GM19025 (cell line): ENCODE results near the gene TUT1.
A peak's percentile ranks its signal among the peaks of the same experiment; 100 is the strongest.
"Not testable (repeated sequence)": the region's sequence is repeated elsewhere in the genome, so short reads cannot be mapped to it uniquely, and the experiment has no call there.

Experiments
- ATAC-seq: cut with Tn5 transposase; IDR thresholded peaks from one replicate; pipeline ENCODE4 v1.9.1; 2021; ENCODE audit warnings: mild to moderate bottlenecking, low read depth, moderate library complexity; ENCODE audit not compliant: unreplicated experiment

TUT1 gene

GRCh38 chr11:62578541-62578940 is 12.8 kb downstream of the TUT1 start:
- ATAC-seq = no peak

GRCh38 chr11:62577046-62577714 is 14.1 kb downstream of the TUT1 start:
- ATAC-seq = no peak

GRCh38 chr11:62575837-62576236 is 15.5 kb downstream of the TUT1 start:
- no peak for ATAC-seq

DNA sequence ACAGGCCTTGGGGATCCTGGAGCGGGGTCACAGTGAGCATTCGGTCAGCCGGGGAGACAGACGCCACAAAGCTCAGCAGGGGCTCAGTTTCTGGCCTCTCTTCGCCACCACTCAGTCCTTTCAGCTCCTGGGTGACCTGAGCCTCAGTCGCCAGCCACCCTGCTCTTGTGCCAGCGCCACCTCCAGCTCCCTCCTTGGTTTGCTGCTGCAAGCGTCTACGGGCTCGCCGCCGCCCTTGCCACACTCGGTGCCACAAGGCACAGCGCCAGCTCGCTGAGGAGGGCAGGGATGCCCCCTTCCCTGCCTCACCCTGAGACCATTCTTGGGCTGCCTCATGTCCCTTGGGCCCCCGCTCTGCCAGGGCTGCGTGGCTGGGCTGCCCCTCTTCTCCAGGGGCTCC is 16.2 kb downstream of the TUT1 start:
- ATAC-seq = no peak

DNA sequence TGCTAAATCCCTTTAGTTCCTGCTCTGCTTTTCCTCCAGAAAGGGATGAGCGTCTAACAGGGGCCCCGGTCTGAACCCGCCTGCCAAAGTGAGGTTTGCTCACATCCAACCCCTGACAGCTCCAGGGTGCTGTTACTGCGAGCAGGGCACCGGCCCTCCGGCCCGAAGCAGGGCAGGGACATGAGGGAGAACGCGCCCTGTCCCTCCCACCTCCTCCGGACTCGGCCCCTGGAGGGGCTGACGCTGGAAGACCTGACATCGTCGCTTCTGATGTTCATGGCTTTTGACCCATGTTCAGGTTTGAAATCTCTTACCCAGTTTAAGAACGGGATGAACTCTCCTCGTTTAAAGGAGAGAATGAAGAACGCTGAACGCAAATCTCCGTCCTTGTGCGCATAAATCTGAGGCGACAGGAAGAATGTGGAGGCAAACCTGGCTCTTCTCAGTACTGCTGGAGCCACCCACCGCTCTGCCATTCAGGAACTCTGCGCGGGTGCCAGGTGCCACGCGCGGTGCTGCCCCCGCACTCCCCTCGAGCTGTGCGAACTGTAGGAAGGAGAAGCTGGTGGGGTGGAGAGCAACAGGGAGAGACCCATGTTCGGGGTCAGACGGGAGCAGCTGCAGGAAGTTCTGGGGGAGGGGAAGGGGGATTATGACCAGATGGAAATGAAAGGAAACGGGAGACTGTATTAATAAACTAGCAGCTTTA is 16.8 kb downstream of the TUT1 start:
- peak; percentile 6 for ATAC-seq

GRCh38 chr11:62573592-62574362 is 17.5 kb downstream of the TUT1 start, which contains the start of gene EEF1G:
Gene EEF1G, minus strand, starts transcription at chr11:62573891. Its CDS starts 49 bp downstream, at chr11:62573842.
- ATAC-seq = peak; percentile 88

- ATAC-seq = no peak
Measured at GRCh38 chr11:62573006-62573591, 18.2 kb downstream of the TUT1 start.

DNA sequence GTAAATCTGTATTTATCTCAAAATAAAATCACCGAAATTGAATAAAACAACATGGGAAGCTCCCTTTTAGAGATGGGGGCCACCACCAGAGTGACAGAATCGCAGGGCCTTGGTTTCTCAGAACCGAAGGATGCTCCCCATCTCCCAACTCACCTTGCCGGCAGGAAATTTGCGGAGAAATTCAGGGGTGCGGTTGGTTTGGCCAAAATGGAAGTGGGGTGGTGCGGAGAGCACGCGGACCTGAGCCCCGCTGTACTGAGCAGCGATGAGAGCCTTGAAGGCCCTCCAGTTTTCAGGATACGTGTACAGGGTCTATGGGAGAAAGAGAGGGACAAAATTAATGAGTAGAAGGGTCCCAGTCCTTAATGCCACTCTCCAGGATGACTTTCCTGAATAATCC is 18.9 kb downstream of the TUT1 start:
- no peak for ATAC-seq

DNA sequence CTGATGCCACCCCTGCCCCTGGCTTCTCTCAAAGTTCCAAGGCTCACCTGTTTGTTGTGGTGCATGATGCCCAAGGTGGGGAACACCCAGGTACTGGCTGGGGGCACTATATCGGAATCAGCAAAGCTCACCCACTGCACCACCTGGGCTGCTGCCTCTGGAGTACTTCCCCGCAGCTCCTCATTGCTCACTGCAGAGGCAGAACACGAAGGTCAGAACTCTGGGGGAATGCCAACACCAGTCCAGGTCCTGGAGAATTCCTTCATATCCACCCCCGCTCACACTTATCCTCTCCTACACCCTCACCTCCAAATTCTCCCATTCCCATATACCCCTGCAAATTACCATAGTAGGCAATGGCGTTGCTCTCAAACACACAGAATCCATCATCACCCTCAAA is 19.8 kb downstream of the TUT1 start:
- not testable (repeated sequence) for ATAC-seq

DNA sequence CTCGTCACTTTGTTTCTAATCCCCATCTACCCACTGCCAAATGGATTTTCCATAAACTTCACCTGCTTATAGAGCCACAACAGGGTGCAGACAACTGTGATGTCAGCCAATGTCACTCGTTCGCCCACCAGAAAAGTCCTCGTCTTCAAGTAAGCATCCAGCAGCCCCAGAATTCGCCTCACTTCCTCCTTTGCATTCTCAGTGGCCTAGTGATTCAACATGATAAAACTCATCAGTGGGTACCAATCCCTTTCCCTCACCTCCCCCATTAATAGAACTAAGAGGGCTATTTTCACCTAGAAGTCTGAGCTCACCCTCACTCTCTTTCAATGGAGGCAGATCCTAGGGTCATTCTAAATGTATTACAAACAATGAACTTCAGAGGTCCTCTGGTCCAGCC is 20.4 kb downstream of the TUT1 start:
- not testable (repeated sequence) for ATAC-seq

GRCh38 chr11:62569611-62570010 is 21.7 kb downstream of the TUT1 start:
- no peak for ATAC-seq

DNA sequence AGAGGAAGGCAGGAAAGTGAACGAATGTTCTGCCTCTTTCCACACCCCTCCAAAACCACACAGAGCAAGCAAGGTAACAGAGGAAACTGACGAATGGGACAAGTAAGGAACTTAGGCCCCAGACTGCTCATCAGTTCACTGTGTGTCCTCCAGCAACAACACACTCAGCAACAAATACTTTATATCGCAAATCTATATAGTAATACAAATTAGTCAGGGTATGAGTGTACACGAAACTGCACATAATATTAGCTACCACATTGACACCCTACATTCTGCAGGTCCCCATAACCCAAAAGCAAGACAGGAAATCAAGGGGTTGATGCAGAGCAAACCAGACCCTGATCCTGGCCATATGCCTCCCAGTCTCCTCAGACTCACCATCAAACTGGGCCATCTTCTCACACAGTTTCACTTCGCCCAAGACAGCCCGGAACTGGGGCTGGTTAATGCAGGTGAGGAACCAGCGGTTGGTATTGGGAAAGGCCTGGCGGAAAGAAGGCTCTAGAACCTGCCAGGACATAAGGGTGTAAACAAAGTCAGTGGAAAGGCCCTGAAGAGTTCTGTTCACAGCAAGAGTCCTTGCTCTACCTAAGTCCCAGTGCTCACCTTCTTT is 24.2 kb downstream of the TUT1 start:
- no peak for ATAC-seq

GRCh38 chr11:62566247-62566646 is 25.1 kb downstream of the TUT1 start:
- no peak for ATAC-seq

DNA sequence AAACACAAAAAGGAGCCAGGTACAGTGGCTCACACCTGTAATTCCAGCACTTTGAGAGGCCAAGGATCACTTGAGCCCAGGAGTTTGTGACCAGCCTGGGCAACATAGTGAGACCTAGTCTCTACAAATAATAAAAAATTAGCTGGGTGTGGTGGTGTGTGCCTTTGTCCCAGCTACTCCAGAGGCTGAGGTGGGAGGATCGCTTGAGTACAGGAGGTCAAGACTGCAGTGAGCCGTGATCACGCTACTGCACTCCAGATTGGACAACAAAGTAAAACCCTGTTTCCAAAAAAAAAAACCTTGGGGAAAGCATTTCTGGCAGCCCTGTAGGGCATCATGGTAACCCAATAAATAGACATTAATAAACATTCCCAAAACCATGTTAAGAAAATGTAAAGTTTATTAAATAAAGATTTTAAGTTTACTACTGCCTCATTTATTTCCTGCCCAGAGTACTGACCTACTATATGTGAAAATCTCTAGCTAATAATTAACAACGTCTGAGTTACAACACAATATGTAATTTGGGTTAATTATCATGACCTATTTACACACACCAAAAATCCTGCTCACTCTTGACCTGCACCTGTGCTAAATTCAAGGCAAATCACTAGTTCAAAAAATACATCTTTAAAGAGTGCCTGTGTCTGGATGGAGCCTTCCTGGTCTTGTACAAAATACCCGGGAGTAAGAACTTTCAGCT is 26.1 kb downstream of the TUT1 start:
- no peak for ATAC-seq

- ATAC-seq = not testable (repeated sequence)
Measured at GRCh38 chr11:62561677-62562230, 29.6 kb downstream of the TUT1 start.

- ATAC-seq = no peak
Measured at GRCh38 chr11:62560566-62561103, 30.7 kb downstream of the TUT1 start.

DNA sequence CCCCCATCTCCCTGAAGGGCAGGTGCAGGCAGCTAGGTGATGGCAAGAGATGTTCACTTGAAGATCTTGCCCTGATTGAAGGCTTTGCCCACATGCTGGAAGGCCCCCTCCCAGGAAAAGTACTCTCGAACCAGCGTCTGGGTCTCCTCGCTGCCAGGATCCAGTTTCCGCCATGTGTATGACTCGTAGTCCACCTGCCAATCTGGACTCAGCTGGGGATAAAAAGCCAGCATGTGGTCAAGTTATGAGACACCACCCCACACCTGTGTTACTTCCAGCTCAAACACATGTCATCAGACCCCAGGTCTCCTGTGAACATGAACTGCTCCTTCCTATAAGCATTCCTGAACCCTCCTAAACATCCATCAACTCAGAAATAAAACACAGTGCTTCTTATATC is 31.7 kb downstream of the TUT1 start:
- ATAC-seq = not testable (repeated sequence)

- no peak for ATAC-seq
Measured at GRCh38 chr11:62559204-62559603, 32.1 kb downstream of the TUT1 start.

DNA sequence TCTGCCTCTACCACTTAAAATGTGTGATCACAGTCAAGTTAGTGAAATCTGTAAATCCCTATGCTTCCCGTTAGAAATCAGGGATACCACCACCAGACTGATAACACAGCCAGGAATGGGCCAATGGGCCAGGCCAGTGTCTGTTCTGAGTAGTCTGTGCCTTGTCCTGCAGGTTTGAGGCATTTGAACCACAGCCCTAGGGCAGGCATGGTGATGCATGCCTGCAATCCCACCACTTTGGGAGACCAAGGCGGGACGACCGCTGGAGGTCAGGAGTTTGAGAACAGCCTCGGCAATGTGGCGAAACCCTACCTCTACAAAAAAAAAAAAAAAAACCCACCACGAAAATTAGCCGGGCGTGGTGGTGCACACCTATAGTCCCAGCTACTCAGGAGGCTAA is 32.7 kb downstream of the TUT1 start:
- ATAC-seq = no peak
